HG03565 (cell line): ENCODE results near the gene ANKRD1.

Experiments
- ATAC-seq: cut with Tn5 transposase; IDR thresholded peaks from one replicate; pipeline ENCODE4 v1.9.1; 2021; ENCODE audit warnings: mild to moderate bottlenecking, moderate library complexity; ENCODE audit not compliant: unreplicated experiment

ANKRD1 gene

DNA sequence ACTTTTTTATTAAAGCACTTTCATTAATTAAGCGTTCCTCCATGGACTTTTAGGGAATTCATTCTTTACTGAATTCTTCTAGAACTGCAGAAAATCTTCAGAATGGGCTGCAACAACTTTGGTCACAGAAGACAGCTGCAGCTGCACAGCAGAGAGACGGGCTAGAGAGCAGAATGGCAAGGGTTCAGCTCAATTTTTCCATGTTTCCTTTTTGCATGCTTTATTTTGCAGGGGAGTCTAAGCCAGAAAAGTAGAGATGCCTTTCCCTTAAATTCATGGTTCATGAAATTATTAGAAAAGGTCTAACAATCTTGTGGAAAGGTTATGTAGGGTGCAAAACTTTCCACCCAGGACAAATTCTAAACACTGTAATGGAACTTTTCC, 15.4 kb upstream of the ANKRD1 start:
- no peak for ATAC-seq

DNA sequence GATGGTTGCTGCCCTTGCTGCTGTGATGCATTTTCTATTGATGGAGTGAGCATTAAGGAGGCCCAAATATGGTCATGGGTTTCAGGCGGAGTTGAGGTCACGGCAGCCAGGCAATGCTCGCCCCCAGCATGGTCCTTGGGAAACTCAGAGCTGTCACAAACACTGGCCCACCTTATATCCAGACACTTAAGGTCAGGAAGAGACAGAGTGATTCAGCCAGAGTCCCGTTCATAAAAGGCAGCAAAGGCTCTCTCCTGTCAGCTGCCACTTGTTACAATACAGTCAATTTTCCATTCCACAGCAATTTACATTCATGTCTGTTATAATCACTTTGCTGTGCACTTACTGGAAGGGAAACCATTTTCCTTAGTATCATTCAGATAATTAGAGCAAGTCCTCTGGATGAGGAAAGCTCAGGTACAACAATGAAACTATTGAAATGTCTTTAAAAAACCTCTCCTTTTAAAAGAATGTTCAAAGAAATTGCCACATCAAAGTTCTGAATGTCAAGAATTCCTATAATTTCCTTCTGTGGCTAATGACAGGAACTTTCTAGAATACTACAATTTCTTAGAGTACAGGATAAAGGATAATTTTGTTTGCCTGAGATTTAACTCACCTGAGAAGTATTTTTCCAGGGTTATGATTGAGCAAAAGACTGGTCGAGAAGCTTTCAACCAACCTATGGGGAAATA, 14.8 kb upstream of the ANKRD1 start:
- no peak for ATAC-seq

DNA sequence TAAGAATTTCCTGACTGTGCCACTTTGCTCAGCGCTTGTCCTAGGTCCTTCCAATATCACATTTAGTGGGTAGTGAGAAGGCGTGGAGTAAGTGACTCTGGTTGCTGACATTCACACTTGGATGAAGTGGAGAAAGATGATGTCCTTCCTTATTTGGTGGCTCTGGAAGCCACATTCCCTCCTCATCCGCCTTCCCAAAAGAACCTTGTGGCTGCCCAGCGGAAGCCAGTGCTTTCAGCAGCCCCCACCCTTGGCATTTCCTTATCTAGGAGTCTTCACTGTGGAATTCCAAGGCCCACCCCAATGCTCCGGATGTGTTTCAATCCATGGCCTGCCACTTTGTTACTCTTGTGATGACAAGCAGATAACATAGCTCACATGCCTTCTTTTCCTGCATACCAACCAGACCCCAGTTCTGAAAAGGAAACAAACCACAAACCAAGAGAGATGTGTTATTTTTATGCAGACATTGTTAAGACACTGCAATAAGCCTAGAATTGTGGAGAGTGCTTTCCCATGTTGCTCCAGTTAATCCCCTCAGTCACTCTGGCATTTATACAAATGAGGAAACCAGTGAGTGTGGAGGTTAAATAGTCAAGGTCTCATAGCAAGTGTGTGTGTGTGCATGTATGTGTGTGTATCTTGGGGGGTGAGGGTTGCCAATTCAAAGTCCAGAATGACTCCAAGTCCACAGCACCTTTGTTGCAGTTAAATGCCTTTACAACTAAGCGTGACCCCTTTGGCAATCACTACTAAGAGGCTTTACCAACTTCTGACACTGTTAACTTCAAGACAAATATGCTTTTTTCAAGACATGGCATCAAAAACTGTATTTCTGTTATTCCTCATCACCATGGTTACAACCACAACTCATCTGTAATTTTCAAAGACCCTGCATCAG, 10.3 kb upstream of the ANKRD1 start:
- no peak for ATAC-seq

DNA sequence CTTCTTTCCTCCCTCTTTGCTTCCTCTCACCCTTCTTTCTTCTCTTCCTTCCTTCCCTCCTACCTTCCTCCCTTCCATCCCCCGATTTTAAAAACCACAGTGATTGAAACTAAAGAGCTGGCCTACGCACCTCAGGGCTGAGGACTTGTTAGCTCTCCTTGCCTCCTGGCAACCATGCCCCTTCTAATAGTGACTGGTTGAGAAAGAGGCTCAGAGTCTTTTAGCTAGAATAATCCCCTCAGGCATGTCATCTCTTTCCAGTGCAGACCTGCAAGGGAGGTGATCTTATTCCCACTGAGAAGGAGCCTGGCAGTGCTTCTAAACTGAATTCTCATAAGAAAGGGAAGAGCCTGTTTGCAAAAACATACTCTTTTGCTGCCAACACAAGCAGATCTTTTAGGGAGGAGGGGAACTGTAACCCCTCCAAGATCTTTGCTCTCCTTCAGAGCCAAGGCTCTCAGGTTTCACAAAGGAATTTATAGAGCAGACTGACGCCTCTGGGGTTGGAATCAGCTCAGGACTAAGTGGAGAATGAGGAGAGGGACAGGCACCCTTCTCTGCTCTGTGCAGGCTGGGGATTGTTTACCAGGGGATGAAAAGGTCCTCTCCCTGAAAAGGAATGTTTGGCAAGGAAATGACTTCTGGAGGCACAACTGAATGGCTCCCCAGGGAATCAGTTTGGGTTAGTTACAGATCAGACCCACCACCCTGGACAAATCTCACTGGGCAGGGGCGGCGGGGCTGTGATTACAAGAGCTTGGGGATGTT, 9.4 kb upstream of the ANKRD1 start:
- no peak for ATAC-seq

DNA sequence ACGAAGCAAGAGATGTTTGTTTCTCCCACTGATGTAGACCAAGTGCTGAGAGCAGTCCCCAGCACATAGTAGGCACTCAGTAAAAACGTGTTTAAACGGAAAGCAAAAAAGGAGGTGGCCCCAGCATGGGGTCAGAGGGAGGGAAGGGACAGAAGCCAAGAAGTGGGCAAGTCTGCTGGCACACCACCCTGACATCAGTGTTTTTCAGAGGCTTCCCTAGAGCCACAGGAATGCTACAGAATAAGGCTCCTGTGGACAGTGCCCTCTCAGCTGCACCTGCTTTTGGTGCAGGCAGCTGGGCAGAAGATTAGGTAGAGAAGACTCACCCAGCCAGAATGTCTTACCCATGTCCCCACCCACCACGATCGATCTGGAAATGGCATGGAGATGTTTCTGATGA, 8.3 kb upstream of the ANKRD1 start:
- ATAC-seq: no peak

DNA sequence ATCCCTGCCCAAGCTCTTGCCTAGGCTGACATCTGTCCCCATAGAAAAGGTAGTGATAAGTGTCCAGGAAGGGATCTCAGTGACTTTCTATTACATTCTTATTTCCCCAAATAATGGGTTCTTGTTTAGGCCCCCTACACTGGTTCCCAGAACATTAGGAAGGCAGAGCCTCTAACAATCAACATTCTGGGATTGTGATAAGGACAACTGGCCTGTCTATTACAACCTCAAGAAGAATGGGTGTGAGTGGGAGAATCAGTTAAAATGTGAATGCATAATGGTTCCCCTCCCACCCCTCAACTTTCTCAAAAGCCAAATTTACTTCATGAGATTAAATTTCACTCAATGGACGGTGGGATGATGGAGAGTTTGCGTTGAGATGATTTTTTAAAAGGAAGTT, 6.4 kb upstream of the ANKRD1 start:
- ATAC-seq: no peak

DNA sequence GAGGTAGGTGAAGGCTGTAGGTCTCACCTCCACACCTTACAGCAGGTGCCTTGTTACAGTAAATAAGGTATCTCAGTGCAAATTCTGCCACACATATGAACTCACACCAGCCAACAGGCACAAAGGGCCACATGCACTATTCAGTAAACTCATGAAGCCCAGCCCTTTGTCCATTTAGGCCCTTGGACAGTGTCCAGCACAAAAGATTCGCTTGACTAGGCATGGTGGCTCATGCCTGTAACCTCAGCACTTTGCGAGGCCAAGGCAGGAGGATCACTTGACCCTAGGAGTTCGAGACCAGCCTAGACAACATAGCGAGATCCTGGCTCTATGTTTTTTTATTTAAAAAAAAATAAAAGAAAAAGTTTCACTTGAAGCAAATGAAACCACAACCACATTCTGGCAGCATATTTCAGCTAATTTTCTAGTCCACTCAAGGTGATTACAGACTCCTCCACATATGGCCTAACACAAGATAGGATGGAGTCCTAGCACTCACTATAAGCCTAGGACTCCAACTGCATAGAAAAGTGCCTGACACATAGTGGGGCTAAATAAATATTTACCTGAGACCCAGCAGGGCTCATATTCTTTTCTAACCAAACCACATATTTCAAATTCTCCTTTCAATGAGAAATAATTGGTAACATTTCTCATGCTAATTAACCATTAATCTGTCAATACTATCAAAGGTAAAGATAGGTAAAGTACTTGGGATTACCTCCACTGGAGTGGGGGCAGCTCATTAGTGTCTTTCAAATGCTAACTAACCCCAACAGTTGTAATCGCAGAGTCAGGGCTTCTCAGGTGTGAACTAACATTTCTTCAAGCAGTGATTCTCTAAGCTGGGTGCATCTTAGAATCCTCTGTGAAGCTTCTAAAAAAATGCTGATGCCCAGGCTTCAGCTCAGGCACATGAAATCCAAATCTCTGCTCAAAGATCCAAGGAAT, 4.5 kb upstream of the ANKRD1 start:
- ATAC-seq: no peak

DNA sequence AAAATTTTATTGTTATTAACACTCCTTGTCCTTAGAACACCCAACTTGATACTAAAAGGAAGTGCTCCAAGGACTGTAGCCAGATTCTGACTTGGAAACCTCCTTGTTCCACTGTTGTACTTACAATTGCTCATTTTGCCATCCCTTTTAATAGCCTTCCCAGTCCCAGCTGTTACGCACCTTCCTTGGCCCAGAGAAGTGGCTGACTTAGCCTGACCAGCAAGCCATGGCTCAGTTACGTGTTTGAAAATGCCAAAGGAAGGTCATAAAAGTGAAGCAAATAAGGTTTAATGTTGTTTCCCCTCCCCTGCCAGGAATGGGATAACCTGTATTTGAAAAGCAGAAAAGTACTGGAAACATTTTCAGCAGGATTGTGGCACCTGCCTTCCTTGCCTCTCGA, 3.7 kb upstream of the ANKRD1 start:
- ATAC-seq: no peak

DNA sequence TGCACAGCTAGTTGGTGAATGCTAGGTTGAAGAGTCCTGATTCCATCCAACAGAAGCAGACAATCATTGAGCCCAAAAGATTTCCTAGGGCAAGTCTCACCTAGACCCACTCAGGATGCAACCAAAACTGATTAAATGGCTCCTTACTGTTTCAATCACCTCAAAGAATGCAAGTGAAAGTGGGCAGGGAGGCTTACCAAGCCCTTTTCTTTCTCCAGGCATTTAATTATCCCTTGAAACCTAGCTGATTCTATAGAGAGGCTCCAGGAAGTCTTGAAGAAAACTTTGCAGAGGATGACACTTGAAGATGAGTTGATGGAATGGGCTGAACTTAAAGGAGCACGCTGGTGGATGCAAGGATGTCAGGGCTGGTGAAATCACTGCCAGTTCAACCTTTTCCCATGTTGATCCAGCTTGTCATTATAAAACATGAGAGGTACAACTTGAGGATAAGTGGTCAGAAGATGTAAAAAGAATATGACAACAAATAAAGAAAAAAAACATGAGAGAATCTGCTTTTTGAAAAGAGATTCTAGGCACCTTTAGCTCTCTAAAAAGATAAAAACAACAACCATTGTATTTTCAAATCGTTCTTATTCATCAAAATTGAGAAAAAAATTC, 2.3 kb upstream of the ANKRD1 start:
- no peak for ATAC-seq

DNA sequence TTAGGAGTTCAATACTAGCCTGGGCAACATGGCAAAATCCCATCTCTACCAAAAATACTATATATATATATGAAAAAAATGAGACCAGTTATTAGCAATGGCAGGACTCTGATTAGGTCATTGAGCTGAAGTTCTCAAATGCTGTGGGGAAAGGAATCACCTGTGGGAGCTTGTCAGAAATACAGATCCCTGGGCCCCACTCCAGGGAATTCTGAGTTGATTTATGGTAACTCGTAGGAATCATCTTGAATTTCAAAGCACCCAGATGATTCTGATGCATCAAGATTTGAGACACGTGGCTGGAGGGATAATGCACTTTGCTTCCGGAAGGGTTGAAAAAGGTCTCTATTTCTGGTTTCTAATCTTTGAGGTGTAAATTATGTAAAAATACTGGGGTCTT, 1.0 kb upstream of the ANKRD1 start:
- no peak for ATAC-seq

DNA sequence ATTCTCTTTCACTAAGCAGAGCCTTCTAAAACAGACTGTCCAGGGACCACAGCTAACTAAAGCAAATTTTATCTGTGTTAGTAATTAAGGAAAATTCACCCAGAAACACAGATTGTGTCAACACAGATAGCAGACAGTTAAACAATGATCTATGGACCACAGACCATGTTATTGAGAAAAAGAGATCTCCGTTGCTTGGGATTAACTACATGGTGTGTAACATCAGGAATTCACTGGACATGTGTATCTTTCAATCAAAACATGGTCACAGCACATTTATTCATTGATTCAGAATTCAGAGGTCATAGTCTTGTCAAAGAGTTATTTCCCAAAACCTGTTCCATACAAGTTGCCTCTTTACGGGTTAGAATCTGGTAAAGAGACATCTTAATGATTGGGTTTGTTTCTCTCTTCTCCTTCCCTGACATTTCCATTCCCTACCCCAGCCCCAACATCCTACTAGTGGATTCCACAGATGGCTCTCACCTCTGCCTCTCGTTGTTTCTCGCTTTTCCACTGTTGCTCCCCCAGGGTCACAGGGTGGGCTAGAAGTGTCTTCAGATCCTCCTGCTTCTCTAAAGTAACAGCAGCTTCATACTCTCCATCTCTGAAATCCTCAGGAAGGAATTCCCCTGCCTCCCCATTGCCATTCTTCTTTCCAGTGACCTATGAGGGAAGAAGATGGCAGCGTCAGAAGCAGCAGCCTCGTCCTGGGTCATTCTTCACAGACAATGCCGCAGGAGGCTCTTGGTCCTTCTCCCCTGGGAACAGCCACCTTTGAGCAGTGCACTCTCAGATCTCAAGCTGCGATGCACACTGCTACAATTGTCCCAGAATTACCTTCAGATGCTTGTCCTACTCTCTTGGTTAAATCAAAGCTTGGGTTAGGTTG, 958 bp downstream of the ANKRD1 start:
- ATAC-seq: no peak

DNA sequence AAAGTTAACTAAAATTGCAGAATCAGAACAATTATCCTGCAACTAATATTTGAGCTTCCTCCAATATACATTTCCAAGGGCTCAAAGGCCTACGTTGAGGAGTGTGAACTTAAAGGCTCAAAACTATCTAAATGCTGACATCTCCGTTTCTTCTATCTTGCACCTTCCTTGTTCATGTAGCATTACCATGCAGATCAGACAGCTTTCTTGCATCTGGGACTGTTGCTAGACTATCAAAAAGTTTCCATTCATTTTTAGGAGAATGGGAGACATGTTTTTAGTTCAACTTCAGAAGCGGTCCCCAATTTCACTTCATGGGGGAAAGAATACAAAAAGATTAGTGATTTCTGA, 2.9 kb downstream of the ANKRD1 start:
- ATAC-seq: no peak

DNA sequence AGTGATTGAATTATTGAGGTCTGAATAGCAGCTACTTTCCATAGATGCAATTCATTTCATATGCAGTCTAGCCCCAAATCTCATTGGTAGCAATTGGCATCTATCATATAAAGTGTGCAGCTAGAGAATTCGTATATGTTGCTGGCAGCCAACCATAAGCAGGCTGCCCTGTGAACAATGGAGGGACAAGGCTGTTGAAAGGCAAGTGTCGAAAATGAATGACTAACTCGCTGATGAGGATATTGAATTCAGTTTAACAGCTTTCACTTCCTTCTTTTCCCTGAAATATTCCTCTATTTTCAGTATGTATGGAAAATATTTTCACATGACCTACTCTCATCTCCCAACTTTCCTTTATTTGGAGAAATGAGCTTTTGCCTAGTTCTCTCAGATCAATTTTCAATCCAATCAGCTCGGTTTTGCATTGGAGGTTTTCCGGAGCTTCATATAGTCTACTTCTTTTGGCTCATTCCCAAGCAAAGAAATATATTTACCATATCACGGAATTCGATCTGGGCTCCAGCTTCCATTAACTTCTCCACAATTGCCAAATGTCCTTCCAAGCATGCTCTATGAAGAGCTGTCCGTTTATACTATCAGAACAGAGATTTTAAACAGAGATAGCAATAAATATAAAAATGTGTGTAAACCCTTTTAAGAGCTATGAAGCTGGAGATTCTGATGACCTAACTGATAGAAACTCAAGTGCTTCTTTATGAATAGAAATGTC, 3.5 kb downstream of the ANKRD1 start:
- no peak for ATAC-seq

DNA sequence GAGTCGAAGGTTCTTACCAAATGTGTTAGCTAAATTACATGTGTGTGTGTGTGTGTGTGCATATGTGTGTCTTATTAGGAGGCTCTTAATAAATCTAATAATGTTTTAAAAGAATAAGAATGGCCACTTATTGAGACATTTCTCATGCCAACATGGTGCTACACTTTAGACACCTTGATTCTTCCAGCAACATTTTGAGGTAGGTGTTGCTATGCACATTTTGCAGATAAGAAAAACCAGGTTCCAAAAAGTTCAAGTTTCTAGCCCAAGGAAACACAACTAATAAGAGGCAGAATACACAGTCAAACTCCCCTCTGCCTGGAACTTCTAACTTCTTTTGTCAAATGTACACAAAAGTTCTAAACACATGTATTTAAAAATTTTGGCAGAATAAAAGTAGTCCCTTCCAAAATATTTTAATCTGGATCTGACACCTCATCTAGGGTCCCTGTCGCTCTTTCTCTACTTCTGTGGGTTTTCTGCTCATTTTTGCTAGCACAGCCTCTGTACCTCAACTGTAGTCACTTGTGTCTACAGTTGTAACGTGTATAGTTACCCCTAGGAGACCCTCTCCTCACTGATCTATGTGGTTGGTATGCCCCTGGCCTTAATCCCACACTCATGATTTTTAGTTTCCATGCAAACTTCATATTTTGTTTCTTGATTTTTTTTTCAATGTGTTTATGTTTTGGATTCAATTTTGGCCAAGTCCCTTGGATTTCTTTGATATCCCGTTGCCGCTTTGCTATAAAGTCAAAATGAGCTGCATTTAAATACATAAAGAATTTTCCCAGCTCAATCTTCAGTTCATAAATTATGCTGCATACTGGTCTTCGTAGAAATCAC, 4.3 kb downstream of the ANKRD1 start:
- no peak for ATAC-seq

DNA sequence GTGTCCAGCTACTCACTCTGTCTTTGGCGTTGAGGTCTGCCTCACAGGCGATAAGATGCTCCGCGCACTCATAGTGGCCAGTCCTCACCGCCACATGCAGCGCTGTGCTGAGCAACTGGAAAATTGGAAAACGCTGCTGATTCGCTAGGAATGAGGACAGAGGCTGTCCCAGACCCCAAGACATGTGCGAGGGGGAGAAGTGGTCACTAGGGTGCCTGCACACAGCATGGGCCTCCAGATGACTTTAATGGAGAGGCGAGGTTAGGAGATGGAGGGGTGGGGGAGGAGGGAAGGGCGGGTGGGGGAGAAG, 5.2 kb downstream of the ANKRD1 start:
- no peak for ATAC-seq

DNA sequence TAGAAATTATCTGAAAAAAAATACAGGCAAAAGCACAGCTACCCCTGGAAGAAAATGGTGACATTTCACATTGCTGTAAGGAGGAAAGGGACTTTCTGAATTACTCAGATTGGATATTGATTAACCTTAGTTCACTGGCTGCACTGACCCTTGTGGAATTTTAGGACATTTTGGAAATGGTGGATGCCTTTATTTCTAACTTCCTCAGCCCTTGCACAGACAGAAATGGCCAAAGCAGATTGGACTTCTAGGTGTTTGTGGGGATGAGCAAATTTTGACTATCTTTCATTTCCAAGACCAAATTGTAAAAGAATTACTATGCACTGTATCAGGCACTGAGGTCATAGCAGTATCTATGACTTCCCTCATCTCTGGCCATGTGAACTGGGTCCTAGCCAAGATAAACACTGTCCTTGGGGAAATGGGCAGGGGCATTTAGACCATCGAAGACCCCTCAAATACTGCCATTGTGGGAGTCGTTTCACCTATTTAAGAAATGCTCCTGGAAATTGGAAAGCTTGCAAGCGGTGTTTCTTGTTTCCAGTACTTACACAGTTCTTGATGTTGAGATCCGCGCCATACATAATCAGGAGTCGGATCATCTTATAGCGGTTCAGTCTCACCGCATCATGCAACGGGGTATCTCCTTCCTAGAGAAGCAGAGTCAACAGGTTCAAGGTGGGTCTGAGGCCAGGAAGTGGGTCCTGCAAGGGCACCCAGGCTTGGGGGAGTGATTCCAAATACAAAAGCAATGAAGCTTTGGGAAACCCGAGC, 5.7 kb downstream of the ANKRD1 start:
- ATAC-seq: no peak

DNA sequence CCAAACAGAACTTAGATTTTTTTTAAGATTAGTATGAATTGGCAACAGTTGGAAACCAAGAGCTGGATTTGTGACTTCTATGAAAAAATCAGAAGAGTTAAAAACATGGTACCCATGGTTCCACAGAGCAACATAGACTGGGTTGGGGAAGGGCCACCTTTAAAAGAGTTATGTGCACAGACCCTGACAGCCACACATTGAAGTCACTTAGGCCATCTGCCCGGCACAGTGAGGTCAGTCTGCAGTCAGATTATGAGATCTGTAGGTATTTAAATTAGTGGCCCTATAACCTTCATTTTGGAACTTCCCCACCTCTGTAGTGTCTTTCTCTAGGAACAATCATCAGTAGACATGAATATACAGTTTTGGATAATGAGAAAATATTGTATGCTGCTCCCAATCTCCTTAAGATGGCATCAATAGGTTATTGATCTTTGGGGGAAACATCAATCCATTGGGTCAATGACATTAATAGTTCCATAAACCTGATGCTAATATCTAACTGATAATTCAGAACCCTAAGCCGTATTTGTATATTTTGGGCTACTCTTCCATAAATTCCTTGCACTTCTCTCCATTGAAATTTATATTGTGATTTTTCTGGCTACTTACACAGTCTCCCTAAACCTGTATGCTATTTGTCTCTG, 7.0 kb downstream of the ANKRD1 start:
- ATAC-seq: no peak
